A673 (cell line): ENCODE results near the gene NDUFC1. TPM values are rescaled to one million over a fixed set of nuclear protein-coding genes. Genes with fewer than 3 reads are reported as not detected.

Experiments used
- Bru-seq: library from RNA; stranded (reverse); fragments of 400-500 nt; gene quantifications from one replicate; lab custom pipeline; 2021; lab: Mats Ljungman, UMichigan
- BruChase-seq, 2 experiments: library from RNA; stranded (reverse); fragments of 400-500 nt; gene quantifications; one replicate each; lab custom pipeline; 2021; lab: Mats Ljungman, UMichigan
- BruUV-seq: library from RNA; stranded (reverse); fragments of 400-500 nt; replicated peaks from 2 replicates; lab custom pipeline; 2021; lab: Mats Ljungman, UMichigan
- CTCF ChIA-PET: fragments of 300-600 bp; sonication (Branson Sonifier 250); formaldehyde crosslinking; loops from one replicate; lab custom pipeline; 2022; ENCODE audit warnings: antibody characterized with exemption; lab: Charles Lee
- POLR2A ChIA-PET: fragments of 300-600 bp; sonication (Branson Sonifier 250); formaldehyde crosslinking; loops from one replicate; lab custom pipeline; 2022; ENCODE audit warnings: antibody characterized with exemption; ENCODE audit not compliant: low non-redundant PET; lab: Charles Lee
- DNase-seq: peaks from one replicate; pipeline ENCODE4 v3.0.0-alpha.2; 2015; ENCODE audit warnings: low spot score
- H3K27ac ChIP-seq: fragments of 200-600 bp; sonication (generic); 2 replicates; pipeline ENCODE4 v1.5.1; 2016; ENCODE audit warnings: mixed run types, low read depth, mild to moderate bottlenecking, mixed read lengths, antibody characterized with exemption, low read length; ENCODE audit not compliant: poor library complexity, severe bottlenecking
- H3K27me3 ChIP-seq: fragments of 200-600 bp; sonication (generic); replicated peaks from 2 replicates; pipeline ENCODE4 v1.6.1; 2017; ENCODE audit warnings: mixed run types, low read depth, mild to moderate bottlenecking, mixed read lengths, antibody characterized with exemption, low read length; ENCODE audit not compliant: insufficient read depth, poor library complexity
- H3K36me3 ChIP-seq: fragments of 200-600 bp; sonication (generic); 2 replicates; pipeline ENCODE4 v1.6.1; 2016; ENCODE audit warnings: mixed run types, mild to moderate bottlenecking, mixed read lengths, antibody characterized with exemption, low read length; ENCODE audit not compliant: insufficient read depth, poor library complexity, severe bottlenecking
- H3K4me1 ChIP-seq: fragments of 200-600 bp; sonication (generic); 2 replicates; pipeline ENCODE4 v1.6.1; 2017; ENCODE audit warnings: mixed run types, mild to moderate bottlenecking, mixed read lengths, antibody characterized with exemption, low read length; ENCODE audit not compliant: insufficient read depth, poor library complexity, severe bottlenecking
- H3K4me3 ChIP-seq: fragments of 200-600 bp; sonication (generic); 2 replicates; pipeline ENCODE4 v1.5.1; 2016; ENCODE audit warnings: low read depth, mixed run types, mild to moderate bottlenecking, mixed read lengths, low read length; ENCODE audit not compliant: poor library complexity, severe bottlenecking
- H3K9me3 ChIP-seq: fragments of 200-600 bp; sonication (generic); 2 replicates; pipeline ENCODE4 v1.6.1; 2016; ENCODE audit warnings: mixed run types, low read depth, mild to moderate bottlenecking, mixed read lengths, antibody characterized with exemption, low read length; ENCODE audit not compliant: poor library complexity, severe bottlenecking
- EZH2 ChIP-seq: fragments of 200-600 bp; sonication (generic); IDR thresholded peaks from 2 replicates; pipeline ENCODE4 v1.6.1; 2017; ENCODE audit warnings: borderline replicate concordance, low read depth, mild to moderate bottlenecking, mixed read lengths, antibody characterized with exemption, low read length; ENCODE audit not compliant: poor library complexity, severe bottlenecking
- intact Hi-C: fragments of 100-400 bp; cut with micrococcal nuclease; formaldehyde crosslinking; loops from one replicate; pipeline ENCODE4 v1.10.0; 2022; ENCODE audit not compliant: unreplicated experiment
- long read RNA-seq: library from polyadenylated mRNA; stranded (forward); transcript quantifications from one replicate; pipeline ENCODE4 v2.0.0, GENCODE V29; 2022
- total RNA-seq: library from RNA; stranded (reverse); gene quantifications from 2 replicates; pipeline ENCODE4 v1.2.3, GENCODE V29; 2021
- TF ChIP-seq, protein P1 (sequence below): fragments of 300-800, 200-600 bp; sonication (generic); conservative IDR thresholded peaks from 2 replicates; pipeline ENCODE4 v1.5.1; 2017; ENCODE audit warnings: low read depth, mild to moderate bottlenecking, antibody characterized with exemption, low read length, moderate library complexity, mixed read lengths

The NDUFC1 gene
- total RNA-seq: 116 and 117 TPM in 2 replicates
- percentile 81 among the genes with signal in this experiment for Bru-seq, nascent RNA
- percentile 62 among the genes with signal in this experiment for BruChase-seq, experiment 1, labeled RNA remaining after a 2-hour chase
- percentile 69 among the genes with signal in this experiment for BruChase-seq, experiment 2, labeled RNA remaining after a 6-hour chase
- long read RNA-seq, transcript NDUFC1-209 (5 exons, 1,198 nt): minor isoform, 10 of 316 reads
- long read RNA-seq, transcript NDUFC1-210 (5 exons, 725 nt): major isoform, 31 of 316 reads
- long read RNA-seq, partial matches to known transcripts: 259 of 316 reads
- long read RNA-seq, other reads (novel, unspliced or antisense): 12 of 316 reads

DNA sequence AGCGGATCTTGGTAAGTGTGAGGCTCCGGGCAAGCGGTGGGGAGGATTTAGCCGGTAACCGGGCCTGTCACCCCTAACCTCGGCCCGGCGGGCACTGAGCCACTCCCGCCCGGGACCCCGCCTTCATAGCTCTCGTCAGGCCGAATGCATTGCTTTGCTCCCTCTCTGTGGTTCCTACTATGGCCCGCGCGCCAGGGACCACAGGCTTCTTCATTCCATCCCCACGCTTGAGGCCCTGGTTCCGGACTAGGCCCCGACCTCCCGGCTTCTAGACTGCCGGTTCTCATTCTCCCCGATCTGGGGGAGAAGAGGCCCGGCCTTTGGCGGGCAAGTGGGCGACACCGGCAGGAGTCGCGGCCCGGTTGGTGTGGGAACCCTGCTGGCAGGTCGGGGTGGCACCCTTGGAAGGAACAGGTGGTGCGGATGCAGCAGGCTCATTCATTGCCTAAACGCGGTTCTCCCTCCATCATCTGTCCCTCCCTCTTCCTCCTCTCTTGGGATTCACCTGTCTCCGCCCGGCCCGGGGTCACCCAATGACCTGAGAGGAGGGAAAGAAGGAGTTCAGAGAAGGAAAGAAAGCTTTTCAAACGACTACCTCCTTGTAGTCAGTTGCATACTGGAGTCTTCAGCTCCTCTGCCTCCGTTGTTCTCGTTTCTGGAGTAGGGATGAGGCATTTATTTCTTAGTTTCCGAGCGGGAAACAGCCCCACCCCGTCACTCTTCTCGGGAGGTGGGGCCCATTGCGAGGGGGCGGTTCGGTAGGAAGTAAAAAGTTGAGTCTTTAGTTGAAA, at the start of gene NDUFC1:
NDUFC1 (minus strand) TSS at position 657 of the 791 bp plus-strand sequence. CDS start 6,679 bp downstream, outside the sequence.
- intact Hi-C loops: loop anchor here (2.0 to 5.0 kb wide), 3 partner anchors 125 to 220 kb away; partner anchors contain the start of gene ELF2

DNA sequence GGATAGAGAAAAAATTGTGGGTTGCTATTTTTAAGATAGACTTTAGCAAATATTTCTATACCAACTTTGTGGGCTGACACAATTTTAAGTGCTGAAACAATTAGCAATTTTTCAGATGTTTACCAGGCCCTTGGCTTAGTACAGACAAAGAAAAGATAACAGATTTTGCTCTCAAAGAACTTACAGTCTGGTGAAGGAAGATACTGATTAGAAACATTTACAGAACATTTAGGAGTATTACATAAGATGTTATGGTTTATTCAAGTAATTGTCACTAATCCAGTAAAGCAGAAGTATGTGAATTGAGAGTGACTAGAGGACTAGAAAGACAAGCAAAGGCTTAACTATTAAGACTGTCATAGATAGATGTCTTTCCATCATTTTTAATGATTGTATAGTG, 35.3 kb upstream of the NDUFC1 start:
- Histone ChIP-seq H3K27me3 (no peaks in the 10 kb centered on the region), H3K27ac (no peak overlapping the region), H3K9me3 (no peaks in the 10 kb centered on the region), H3K36me3 (peaks cover 42% of the 10 kb centered on the region), H3K4me3 (no peak overlapping the region), H3K4me1 (peaks cover 9% of the 10 kb centered on the region)
- DNase-seq: no peak
- POLR2A ChIA-PET: no interaction called here
- no peak for TF ChIP-seq EZH2
- TF ChIP-seq, protein P1, sequence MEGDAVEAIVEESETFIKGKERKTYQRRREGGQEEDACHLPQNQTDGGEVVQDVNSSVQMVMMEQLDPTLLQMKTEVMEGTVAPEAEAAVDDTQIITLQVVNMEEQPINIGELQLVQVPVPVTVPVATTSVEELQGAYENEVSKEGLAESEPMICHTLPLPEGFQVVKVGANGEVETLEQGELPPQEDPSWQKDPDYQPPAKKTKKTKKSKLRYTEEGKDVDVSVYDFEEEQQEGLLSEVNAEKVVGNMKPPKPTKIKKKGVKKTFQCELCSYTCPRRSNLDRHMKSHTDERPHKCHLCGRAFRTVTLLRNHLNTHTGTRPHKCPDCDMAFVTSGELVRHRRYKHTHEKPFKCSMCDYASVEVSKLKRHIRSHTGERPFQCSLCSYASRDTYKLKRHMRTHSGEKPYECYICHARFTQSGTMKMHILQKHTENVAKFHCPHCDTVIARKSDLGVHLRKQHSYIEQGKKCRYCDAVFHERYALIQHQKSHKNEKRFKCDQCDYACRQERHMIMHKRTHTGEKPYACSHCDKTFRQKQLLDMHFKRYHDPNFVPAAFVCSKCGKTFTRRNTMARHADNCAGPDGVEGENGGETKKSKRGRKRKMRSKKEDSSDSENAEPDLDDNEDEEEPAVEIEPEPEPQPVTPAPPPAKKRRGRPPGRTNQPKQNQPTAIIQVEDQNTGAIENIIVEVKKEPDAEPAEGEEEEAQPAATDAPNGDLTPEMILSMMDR: no peak
- intact Hi-C loops: no loop called here
- CTCF ChIA-PET: no interaction called here
- BruUV-seq: no TSS peak

More for the DNA sequence above, at the start of gene NDUFC1:
- Histone ChIP-seq H3K4me1 (peaks cover 9% of the 10 kb centered on the region), H3K9me3 (peaks cover 11% of the 10 kb centered on the region), H3K27me3 (no peaks in the 10 kb centered on the region), H3K27ac (peak within 1 kb of the TSS; percentile 95), H3K36me3 (peaks cover 34% of the 10 kb centered on the region), H3K4me3 (peak within 1 kb of the TSS; percentile 93)
- TF ChIP-seq, protein P1: 0 out of 2 replicates have a peak, but pooled peaks have one; percentile 22
- TF ChIP-seq EZH2: no peak
- ChIA-PET POLR2A (interaction anchor here (0.5 kb wide), 1 partner anchor 286 kb away, joined by 5 read pairs; no protein-coding TSS in a partner anchor), CTCF (no interaction called here)
- no TSS peak for BruUV-seq
- peak; percentile 67 for DNase-seq

DNA sequence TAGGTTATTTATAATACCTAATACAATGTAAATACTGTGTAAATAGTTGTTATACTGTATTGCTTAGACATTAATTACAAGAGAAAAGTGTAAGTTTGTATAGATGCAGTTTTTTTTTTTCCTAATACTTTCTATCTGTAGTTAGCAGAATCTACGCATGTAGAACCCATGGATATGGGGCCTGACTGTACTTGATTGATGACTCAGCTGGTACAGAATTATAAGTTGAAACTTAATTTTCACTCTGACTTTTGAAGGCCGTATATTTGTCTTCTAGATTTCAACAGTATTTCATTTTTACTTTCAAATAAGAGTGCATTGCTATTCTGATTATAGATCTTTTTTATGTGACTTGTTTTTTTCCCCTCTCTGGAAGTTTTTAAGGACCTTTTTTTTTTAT, 30.8 kb upstream of the NDUFC1 start:
- no peak for DNase-seq
- POLR2A ChIA-PET: no interaction called here
- TF ChIP-seq, protein P1: no peak
- TF ChIP-seq EZH2: no peak
- H3K27ac ChIP-seq: no peak overlapping the region
- no peaks in the 10 kb centered on the region for H3K9me3 ChIP-seq
- no TSS peak for BruUV-seq
- intact Hi-C loops: no loop called here
- no peak overlapping the region for H3K4me3 ChIP-seq
- CTCF ChIA-PET: no interaction called here
- H3K4me1 ChIP-seq: peaks cover 9% of the 10 kb centered on the region
- H3K36me3 ChIP-seq: peaks cover 30% of the 10 kb centered on the region
- no peaks in the 10 kb centered on the region for H3K27me3 ChIP-seq
